Stimulated activated CD4-positive, alpha-beta T cell treated with anti-CD3 and anti-CD28 coated beads, Interleukin-1b, Interleukin-23, amount 100 ng/mL, for 24 hours (primary cell): Measurements from ENCODE around the gene SPATA21.

Source experiments
- DNase-seq, 4 experiments: peaks; one replicate each; pipeline ENCODE4 v3.0.0-alpha.2; 2020; ENCODE audit warnings: low read depth in 4 of 4, low spot score in 1 of 4

SPATA21 gene

GRCh38 chr1:16421201-16421600 lies 16.0 kb downstream of the SPATA21 start:
- DNase-seq, result no peak

- peak in 3 of 4 experiments; percentile 3 to 56 (median 20) for DNase-seq
Measured at GRCh38 chr1:16420424-16421118, 16.7 kb downstream of the SPATA21 start.

- no peak for DNase-seq
Measured at GRCh38 chr1:16418823-16419425, 18.3 kb downstream of the SPATA21 start.

- DNase-seq, result no peak
Measured at GRCh38 chr1:16413191-16413590, 24.0 kb downstream of the SPATA21 start.

GRCh38 chr1:16410803-16411202 lies 26.4 kb downstream of the SPATA21 start:
- no peak for DNase-seq

- no peak for DNase-seq
Measured at GRCh38 chr1:16409536-16410152, 27.6 kb downstream of the SPATA21 start.

GRCh38 chr1:16406868-16407267 lies 30.4 kb downstream of the SPATA21 start:
- no peak for DNase-seq

- no peak for DNase-seq
Measured at GRCh38 chr1:16405441-16405840, 31.8 kb downstream of the SPATA21 start.

- DNase-seq, result no peak
Measured at GRCh38 chr1:16402742-16403141, 34.5 kb downstream of the SPATA21 start.

GRCh38 chr1:16398371-16398953 lies 38.8 kb downstream of the SPATA21 start:
- DNase-seq, result no peak

GRCh38 chr1:16397120-16397519 lies 40.1 kb downstream of the SPATA21 start:
- no peak for DNase-seq

GRCh38 chr1:16396591-16396990 lies 40.6 kb downstream of the SPATA21 start:
- no peak for DNase-seq

- DNase-seq, result no peak
Measured at GRCh38 chr1:16394977-16395376, 42.2 kb downstream of the SPATA21 start.

- DNase-seq, result no peak
Measured at GRCh38 chr1:16393570-16394521, 43.4 kb downstream of the SPATA21 start.

- no peak for DNase-seq
Measured at GRCh38 chr1:16392740-16393569, 44.3 kb downstream of the SPATA21 start.

GRCh38 chr1:16391411-16391810 lies 45.8 kb downstream of the SPATA21 start:
- no peak for DNase-seq

GRCh38 chr1:16387201-16388188 lies 49.7 kb downstream of the SPATA21 start:
- DNase-seq, result no peak

GRCh38 chr1:16386454-16387113 lies 50.6 kb downstream of the SPATA21 start:
- DNase-seq, result no peak
